Neural cell (in vitro differentiated cells): ENCODE results near the gene USP12. TPM values are rescaled to one million over a fixed set of nuclear protein-coding genes. Genes with fewer than 3 reads are reported as not detected.

ENCODE experiments used
- polyA plus RNA-seq: library from polyadenylated mRNA; depleted of rRNA; stranded (reverse); fragments of >200 nt; gene quantifications from 2 replicates; pipeline ENCODE4 v1.2.3, GENCODE V29; 2014

The USP12 gene
- polyA plus RNA-seq, 1 donor from 2014 or later: 26.2 TPM

Other genes with a start within 250 kb of the USP12 start
- 1,224 and 1,536 TPM in 2 replicates for gene RPL21, start 79.7 kb upstream of the USP12 start, polyA plus RNA-seq
- gene RASL11A, start 99.0 kb upstream of the USP12 start, polyA plus RNA-seq: 1.7 and 4.5 TPM in 2 replicates